Measurements from ENCODE around the gene SFI1.

SFI1 gene

GRCh38 chr22:31614781-31615490, 118.6 kb downstream of the SFI1 start:
- Histone ChIP-seq H3K36me3 (ENCODE audit: insufficient read depth, low read depth, low read length) (peaks cover 19% of the 10 kb centered on the region), H3K27me3 (ENCODE audit: insufficient read depth, low read length) (no peaks in the 10 kb centered on the region), H3K9me3 (ENCODE audit: insufficient read depth, low read depth, low read length) (no peaks in the 10 kb centered on the region), H3K4me3 (ENCODE audit: low read length) (no peak overlapping the region), H3K4me1 (ENCODE audit: insufficient read depth, low read length) (no peaks in the 10 kb centered on the region), H3K27ac (ENCODE audit: low read length) (no peak overlapping the region), H3K9ac (ENCODE audit: low read depth, low read length) (no peak overlapping the region)

- H3K27ac ChIP-seq (ENCODE audit: low read length), result no peak overlapping the region
- H3K9me3 ChIP-seq (ENCODE audit: insufficient read depth, low read depth, low read length), result no peaks in the 10 kb centered on the region
- H3K4me3 ChIP-seq (ENCODE audit: low read length), result no peak overlapping the region
- no peaks in the 10 kb centered on the region for H3K4me1 ChIP-seq (ENCODE audit: insufficient read depth, low read length)
- H3K9ac ChIP-seq (ENCODE audit: low read depth, low read length), result no peak overlapping the region
- H3K36me3 ChIP-seq (ENCODE audit: insufficient read depth, low read depth, low read length), result peaks cover 24% of the 10 kb centered on the region
- H3K27me3 ChIP-seq (ENCODE audit: insufficient read depth, low read length), result no peaks in the 10 kb centered on the region
Measured at GRCh38 chr22:31615491-31615860, 119.1 kb downstream of the SFI1 start.

GRCh38 chr22:31615940-31616314, 119.6 kb downstream of the SFI1 start:
- Histone ChIP-seq H3K27ac (ENCODE audit: low read length) (no peak overlapping the region), H3K4me3 (ENCODE audit: low read length) (no peak overlapping the region), H3K9me3 (ENCODE audit: insufficient read depth, low read depth, low read length) (no peaks in the 10 kb centered on the region), H3K27me3 (ENCODE audit: insufficient read depth, low read length) (no peaks in the 10 kb centered on the region), H3K4me1 (ENCODE audit: insufficient read depth, low read length) (no peaks in the 10 kb centered on the region), H3K9ac (ENCODE audit: low read depth, low read length) (no peak overlapping the region), H3K36me3 (ENCODE audit: insufficient read depth, low read depth, low read length) (peaks cover 28% of the 10 kb centered on the region)

GRCh38 chr22:31616315-31616980, 120.1 kb downstream of the SFI1 start:
- Histone ChIP-seq H3K4me3 (ENCODE audit: low read length) (no peak overlapping the region), H3K27ac (ENCODE audit: low read length) (no peak overlapping the region), H3K36me3 (ENCODE audit: insufficient read depth, low read depth, low read length) (peaks cover 33% of the 10 kb centered on the region), H3K9me3 (ENCODE audit: insufficient read depth, low read depth, low read length) (no peaks in the 10 kb centered on the region), H3K27me3 (ENCODE audit: insufficient read depth, low read length) (no peaks in the 10 kb centered on the region), H3K9ac (ENCODE audit: low read depth, low read length) (no peak overlapping the region), H3K4me1 (ENCODE audit: insufficient read depth, low read length) (no peaks in the 10 kb centered on the region)

- Histone ChIP-seq H3K4me1 (ENCODE audit: insufficient read depth, low read length) (no peaks in the 10 kb centered on the region), H3K36me3 (ENCODE audit: insufficient read depth, low read depth, low read length) (peaks cover 39% of the 10 kb centered on the region), H3K9ac (ENCODE audit: low read depth, low read length) (no peak overlapping the region), H3K27ac (ENCODE audit: low read length) (no peak overlapping the region), H3K27me3 (ENCODE audit: insufficient read depth, low read length) (no peaks in the 10 kb centered on the region), H3K4me3 (ENCODE audit: low read length) (no peak overlapping the region), H3K9me3 (ENCODE audit: insufficient read depth, low read depth, low read length) (no peaks in the 10 kb centered on the region)
Measured at GRCh38 chr22:31618057-31618456, 121.7 kb downstream of the SFI1 start.

DNA sequence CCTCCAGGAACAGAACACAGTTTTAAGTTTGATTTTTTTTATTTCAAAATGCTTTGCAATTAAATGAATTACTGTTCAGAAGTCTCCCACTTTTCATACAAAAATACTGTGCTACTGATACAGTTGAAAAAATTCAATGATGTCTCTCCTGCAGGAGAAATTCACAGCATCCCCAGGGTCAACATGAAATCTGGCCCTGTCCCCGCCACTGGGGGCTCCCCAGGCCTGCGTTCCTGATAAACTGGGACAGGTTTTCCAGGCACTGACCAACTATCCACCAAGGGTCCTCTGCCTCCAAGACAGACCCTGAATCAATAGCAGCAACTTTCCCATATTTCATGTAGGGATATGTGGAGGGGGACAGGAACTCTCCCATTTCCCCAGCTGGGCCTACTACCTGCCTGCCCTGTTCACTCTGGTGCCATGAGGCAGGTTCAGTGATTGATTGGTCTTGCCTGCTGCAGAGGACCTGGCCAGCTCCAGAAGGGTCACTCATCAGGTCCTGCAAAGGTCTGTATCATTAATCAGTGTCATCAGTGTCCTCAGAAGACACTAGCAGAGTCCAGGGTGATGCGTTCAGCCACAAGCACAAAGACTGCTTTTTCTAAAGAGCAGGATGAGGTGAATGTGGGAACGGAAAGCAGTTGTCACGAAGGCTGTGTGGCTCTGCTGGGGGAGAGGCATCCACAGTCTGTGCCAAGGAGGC, 122.3 kb downstream of the SFI1 start:
- Histone ChIP-seq H3K27me3 (ENCODE audit: insufficient read depth, low read length) (no peaks in the 10 kb centered on the region), H3K4me1 (ENCODE audit: insufficient read depth, low read length) (no peaks in the 10 kb centered on the region), H3K27ac (ENCODE audit: low read length) (no peak overlapping the region), H3K9me3 (ENCODE audit: insufficient read depth, low read depth, low read length) (no peaks in the 10 kb centered on the region), H3K9ac (ENCODE audit: low read depth, low read length) (no peak overlapping the region), H3K4me3 (ENCODE audit: low read length) (no peak overlapping the region), H3K36me3 (ENCODE audit: insufficient read depth, low read depth, low read length) (peaks cover 39% of the 10 kb centered on the region)

- Histone ChIP-seq H3K4me3 (ENCODE audit: low read length) (no peak overlapping the region), H3K9ac (ENCODE audit: low read depth, low read length) (no peak overlapping the region), H3K9me3 (ENCODE audit: insufficient read depth, low read depth, low read length) (no peaks in the 10 kb centered on the region), H3K36me3 (ENCODE audit: insufficient read depth, low read depth, low read length) (peaks cover 39% of the 10 kb centered on the region), H3K27ac (ENCODE audit: low read length) (no peak overlapping the region), H3K27me3 (ENCODE audit: insufficient read depth, low read length) (no peaks in the 10 kb centered on the region), H3K4me1 (ENCODE audit: insufficient read depth, low read length) (peaks cover 6% of the 10 kb centered on the region; the same call in 1 of the 2 replicates)
Measured at GRCh38 chr22:31619611-31620300, 123.4 kb downstream of the SFI1 start.

DNA sequence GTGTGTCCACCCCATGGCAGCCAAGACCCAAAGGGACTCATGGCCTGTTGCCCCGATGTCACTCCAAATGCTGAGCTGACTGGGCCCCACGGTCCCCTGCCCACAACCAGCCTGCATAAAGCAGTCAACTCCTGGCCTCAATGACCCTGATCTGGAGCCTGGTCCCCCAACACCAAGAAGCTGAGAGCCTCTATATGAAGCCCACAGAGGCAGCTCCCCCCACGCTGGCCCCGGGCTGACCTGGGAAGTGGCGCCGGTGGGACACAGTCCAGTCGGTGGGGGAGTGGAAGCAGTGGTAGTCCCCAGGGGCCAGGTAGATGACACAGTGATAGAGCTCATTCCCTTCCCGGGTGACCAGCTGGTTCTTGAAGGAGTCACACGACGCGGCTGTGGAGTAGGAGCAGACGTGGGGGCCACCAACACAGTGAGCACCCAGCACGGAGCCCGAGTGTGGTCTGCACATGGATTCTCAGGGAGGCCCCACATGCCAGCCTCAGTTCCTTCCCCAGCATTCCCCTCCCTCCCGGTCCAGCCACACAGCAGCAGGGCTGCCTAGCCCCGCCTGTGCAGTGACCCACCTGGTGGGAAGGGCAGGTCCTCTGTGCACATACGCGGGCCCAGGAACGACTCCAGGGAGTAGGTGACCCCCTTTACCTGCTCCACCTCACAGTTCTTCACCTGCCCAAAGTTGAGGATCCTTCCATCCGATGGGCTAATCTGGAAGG, 124.6 kb downstream of the SFI1 start:
- H3K9me3 ChIP-seq (ENCODE audit: insufficient read depth, low read depth, low read length), result no peaks in the 10 kb centered on the region
- no peak overlapping the region for H3K4me3 ChIP-seq (ENCODE audit: low read length)
- peaks cover 15% of the 10 kb centered on the region for H3K4me1 ChIP-seq (ENCODE audit: insufficient read depth, low read length)
- no peak overlapping the region for H3K27ac ChIP-seq (ENCODE audit: low read length)
- no peak overlapping the region for H3K9ac ChIP-seq (ENCODE audit: low read depth, low read length)
- no peaks in the 10 kb centered on the region for H3K27me3 ChIP-seq (ENCODE audit: insufficient read depth, low read length)
- peaks cover 39% of the 10 kb centered on the region for H3K36me3 ChIP-seq (ENCODE audit: insufficient read depth, low read depth, low read length)

DNA sequence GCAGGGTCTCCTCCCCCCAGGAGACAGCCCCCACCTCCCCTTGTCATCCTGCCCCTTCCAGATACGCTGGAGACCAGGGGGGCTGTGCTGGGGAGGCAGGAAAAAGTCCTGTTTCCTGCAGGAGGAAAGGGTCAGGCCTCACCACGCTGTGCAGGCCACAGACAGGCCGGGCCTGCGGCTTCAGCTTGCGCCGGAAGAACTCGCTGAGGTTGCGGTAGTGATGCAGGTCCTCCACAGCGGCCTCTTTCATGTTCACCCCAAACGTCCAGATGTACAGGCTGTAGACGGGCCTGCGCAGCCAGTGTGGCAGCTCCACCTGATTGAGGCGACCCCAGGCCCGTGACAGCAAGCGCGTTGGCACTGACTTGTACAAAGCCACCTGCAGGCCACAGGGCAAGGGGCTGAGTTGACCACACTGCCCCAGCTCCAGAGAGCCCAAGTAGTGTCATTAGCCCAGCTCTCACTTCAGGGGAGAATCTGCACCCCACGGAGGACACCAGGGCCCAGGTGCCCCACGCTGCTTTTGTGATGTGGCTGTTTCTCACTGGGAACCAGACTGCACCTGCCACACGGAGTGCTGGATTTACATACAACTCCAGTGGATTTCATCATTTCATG, 125.3 kb downstream of the SFI1 start:
- H3K9me3 ChIP-seq (ENCODE audit: insufficient read depth, low read depth, low read length), result no peaks in the 10 kb centered on the region
- peaks cover 22% of the 10 kb centered on the region for H3K4me1 ChIP-seq (ENCODE audit: insufficient read depth, low read length)
- peaks cover 39% of the 10 kb centered on the region for H3K36me3 ChIP-seq (ENCODE audit: insufficient read depth, low read depth, low read length)
- no peaks in the 10 kb centered on the region for H3K27me3 ChIP-seq (ENCODE audit: insufficient read depth, low read length)
- no peak overlapping the region for H3K27ac ChIP-seq (ENCODE audit: low read length)
- no peak overlapping the region for H3K4me3 ChIP-seq (ENCODE audit: low read length)
- no peak overlapping the region for H3K9ac ChIP-seq (ENCODE audit: low read depth, low read length)

- H3K9ac ChIP-seq (ENCODE audit: low read depth, low read length), result no peak overlapping the region
- H3K36me3 ChIP-seq (ENCODE audit: insufficient read depth, low read depth, low read length), result peaks cover 39% of the 10 kb centered on the region
- no peaks in the 10 kb centered on the region for H3K27me3 ChIP-seq (ENCODE audit: insufficient read depth, low read length)
- no peaks in the 10 kb centered on the region for H3K9me3 ChIP-seq (ENCODE audit: insufficient read depth, low read depth, low read length)
- no peak overlapping the region for H3K27ac ChIP-seq (ENCODE audit: low read length)
- H3K4me3 ChIP-seq (ENCODE audit: low read length), result no peak overlapping the region
- peaks cover 26% of the 10 kb centered on the region for H3K4me1 ChIP-seq (ENCODE audit: insufficient read depth, low read length)
Measured at GRCh38 chr22:31622980-31623379, 126.6 kb downstream of the SFI1 start.

Data from iPS-20b (cell line).